Measurements from ENCODE around the gene GRM7.

GRM7 gene

DNA sequence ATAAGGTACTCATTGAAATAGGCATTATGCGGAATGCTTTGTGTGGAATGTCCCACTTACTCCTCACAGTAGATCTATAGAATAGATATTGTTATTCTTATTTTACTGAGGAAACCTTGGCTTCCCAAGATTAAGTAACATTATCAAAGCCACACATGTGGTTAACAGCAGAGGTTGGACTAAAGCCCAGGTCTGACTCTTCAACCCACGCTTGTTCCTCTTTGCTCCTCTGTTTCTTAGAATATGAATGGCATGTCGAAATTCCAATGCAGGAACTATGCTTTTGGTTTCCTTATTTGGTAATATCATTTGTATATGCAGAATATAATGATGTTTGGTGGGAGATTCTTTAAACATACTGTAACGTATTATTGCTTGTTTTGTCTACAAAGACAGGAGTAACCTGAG is 821.9 kb downstream of the GRM7 start:
- DNase-seq, result peak; percentile 17

DNA sequence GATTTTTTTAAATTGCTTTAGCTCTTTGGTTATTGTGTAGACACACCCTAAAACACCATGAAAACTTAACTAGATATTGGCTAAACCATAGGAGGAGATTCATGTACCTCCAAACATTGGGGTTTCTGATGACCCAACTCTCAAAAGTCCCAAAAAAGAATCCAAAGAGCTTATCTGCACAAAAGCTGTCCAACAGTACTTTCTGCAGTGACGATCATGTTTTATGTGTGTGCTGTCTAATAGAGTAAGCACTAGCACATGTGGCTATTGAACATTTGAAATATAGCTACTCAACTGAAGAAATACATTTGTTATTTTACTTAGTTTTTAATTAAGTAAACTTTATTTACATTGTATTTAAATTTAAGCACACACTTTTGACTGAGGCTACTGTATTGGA is 822.5 kb downstream of the GRM7 start:
- DNase-seq, result no peak

DNA sequence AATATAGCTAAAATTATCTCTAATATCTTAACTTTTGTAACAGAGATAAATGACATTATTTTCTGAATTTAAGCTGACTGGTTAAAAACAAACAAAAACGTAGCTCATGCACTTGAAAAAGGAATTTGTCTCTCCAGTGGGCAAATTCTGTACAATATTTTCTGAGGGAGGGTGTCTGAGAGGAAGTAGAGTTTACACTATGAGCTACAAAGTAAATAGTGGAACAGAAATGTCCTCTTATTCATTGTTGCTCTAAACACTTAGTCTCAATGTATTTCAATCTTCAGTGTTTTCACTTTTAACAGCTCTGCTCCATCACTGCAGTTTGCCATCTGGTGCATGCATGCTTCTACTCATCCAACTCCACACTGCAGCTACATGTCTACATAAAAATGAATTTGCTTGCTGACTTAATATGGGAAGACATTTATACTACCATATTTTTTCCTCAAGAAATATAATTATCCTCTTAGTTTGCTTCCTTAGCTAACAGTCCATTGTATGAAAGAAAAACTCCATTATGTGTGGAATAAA is 823.3 kb downstream of the GRM7 start:
- DNase-seq, result no peak

DNA sequence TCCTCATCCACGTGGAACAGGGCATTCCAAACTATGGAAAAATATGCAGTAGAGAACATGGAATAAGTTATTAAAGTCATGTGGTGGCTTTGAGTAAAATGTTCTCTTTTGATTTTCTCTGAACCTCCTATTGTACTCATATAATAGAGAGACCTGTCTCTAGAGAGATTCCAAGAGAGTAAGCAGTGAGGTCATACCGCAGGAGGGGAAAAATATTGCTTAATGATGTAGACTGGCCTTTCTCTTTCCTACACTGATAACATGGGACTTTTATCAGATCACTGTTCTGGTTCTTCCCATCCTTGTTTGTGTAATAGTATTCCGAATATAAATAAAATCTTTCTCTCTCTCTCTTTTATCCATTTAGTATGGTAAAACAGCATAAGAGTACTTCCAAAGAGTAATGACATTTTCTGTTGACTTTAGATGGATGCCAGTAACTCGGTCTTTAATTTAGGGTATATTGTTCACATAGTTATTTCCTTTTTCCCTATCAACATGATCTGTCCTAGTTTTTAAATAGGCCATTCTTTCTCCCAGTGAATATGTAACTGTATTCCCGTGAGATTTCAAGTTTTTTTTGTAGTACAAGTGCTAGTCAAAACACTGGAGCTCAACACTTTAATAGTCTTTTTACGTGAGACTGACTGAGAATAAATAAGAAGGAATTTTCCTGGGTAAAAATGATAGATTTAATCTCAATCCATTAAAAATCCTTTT is 826.7 kb downstream of the GRM7 start:
- no peak for DNase-seq

DNA sequence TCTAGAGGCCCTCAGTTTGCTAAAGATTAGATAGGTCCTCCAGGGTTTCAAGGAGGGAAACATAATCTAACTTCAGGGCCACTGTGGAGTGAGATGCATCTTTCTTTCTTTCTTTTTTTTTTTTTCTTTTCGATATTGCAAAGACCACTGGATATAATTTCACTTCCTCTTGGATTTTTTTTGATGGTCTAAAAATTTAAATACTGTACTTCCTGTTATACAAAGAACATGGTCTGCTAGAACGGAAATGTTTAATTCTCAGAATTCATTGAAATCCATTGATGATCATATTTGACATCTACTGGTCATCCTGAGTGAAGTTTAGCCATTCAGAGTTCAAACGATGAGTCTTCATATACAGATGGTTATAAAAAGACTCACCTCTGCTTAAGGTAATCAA is 832.0 kb downstream of the GRM7 start:
- no peak for DNase-seq

DNA sequence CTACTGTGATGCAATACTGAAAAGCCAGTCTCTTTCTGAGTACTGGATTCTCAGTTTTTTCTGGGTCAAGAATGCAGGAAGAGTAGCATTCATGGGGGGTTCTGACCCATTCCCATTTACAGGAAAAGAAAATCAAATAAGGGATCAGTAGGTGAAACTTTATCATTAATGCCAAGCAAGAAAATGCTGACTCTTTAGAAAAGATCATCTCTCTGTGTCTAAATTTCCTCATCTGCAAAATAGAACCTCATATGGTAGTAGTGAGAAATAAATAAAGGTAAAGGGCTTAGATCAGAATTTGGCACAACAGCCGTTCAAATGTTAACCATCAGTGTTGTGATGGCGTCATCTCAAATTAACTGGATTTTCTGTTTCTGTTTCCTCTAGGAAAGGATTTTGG is 833.1 kb downstream of the GRM7 start:
- DNase-seq, result no peak

DNA sequence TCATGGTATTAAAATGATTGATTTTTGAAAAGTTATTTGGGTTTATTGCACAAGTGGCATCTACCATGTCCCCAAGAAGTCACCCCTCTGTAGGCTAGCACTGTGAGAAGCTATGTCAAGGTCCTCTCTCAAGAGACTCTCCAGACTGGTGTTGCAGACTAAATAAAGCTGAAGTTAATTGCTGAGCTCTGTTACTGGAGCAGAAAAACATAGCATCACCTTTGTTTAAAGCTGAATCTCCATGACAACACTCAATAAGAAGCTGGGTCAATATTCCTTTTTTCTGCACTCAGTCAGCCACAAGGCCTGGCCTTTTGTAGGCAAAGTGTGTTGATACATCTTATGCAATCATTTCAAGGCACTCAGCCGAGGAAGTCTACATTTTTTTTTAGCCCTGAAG is 834.1 kb downstream of the GRM7 start:
- no peak for DNase-seq

DNA sequence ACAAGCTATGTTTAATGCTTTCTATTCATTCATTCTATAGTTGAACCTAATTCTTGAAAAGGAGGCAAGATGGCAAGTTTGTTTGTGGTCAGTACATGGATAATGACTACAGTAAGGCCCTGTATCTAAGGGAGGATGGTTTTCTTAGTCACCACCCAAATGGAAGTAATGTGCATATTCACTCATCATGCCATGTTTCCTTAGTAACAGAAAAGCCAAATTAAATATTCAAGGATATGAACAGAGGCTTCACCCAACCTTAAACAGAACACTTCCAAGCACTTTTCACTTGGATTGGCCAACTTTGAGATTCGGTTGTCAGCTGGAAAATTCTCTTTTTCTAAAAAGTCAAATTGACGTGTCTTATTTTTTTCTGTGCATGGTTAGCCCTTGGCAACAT is 835.4 kb downstream of the GRM7 start:
- no peak for DNase-seq

DNA sequence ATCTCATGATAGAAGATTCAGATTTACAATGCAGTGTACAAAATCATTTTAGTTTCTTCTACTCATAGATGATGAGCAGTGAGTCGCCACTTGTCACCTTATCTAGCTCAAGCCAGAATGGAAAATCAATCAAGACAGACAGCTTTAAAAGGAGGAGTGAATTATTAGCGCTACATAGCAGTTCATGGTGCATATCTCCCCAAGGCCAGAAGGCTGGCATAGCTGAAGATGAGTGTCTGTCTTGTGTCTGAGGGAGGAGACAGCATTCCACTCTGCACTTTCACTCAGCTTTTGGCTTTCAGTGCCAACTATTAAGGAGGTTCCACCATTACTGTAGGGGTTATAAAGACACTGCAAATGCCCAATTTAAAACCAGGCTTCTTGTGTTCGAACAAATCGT is 836.6 kb downstream of the GRM7 start:
- DNase-seq, result no peak

DNA sequence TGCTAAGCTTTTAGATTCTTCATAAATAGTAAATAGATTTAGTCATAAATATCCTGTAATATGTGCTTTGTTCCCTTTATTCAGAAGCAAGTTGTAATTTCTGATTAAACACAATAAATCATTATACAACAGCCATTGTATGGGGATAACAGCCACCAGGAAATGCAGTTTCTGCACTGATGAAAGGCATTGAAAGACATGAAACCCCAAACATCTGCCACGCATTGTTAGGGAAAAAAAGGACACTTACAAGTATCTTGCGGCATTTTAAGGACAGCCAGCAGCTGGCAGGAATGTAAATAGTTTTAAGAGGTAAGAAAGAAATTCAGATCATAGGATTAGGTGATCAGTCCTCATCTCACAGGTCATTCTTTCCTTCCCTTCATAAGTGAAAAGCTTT is 839.6 kb downstream of the GRM7 start:
- no peak for DNase-seq

DNA sequence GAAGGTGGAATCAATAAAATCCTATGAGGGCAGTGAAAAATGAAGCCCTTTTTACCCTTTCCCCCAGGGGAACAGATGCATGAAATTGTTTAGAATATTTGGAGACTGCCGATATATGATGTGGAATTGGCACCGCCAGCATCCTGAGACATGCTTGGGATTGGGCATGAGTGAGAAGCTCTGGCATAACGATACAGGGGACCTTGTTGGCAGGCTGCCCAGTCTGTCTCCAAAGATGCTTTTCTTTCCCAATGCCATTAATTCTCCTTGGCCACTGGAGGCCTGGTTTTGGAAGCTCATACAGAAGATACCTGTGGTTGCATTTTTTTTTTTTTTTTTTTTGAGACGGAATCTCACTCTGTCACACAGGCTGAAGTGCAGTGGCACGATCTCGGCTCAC is 840.1 kb downstream of the GRM7 start:
- no peak for DNase-seq

DNA sequence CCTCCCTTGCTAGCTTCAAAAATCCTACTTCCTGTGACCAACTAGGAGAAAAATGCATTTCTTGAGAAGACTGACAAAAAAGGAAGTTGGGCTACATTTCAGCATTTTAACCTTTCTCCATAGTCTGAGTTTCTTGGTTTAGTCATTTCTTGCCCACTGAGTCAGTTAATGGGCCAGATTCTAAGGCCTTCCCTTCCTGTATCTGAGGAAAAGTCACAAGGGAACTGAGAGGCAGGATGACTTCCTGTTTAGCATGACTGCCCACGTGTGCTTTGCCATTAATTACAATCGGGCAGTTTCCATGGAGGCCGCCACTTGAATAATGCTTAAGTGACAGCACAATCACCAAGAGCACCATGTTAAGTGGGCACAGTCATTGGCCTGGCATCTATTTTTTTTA is 846.3 kb downstream of the GRM7 start:
- no peak for DNase-seq

DNA sequence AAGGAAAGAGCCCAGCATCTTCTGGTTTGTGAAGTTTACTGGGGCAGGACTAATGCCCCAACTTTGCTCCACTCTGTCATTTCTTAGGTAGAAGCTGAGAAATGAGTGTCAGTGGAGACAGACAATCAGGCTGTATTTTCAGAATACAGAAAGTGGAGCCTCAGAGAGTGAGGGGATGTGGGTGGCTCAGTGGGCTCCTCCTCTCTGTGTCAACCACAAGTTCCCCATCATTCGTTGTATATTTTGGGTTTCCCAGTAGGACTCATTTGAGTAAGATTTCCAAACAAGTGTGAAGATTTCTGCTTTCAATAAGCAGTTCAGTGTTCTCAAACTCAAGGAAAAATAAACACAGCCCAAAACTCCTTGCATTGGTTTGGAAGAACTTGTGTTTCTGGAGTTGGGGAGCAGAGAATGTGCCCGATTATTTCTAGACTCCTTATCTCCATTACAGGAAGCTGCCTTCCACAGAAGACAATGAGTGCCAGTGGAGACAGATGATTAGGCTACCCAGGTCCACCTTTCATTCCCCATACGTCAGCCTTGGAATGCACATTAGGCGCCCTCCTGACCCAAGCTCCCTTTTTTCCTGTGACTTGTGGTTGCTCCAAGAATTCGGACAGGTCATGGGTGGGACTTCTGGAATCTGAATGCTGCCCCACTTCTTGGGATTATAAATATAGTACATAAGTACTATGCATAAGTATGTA is 848.6 kb downstream of the GRM7 start:
- DNase-seq, result no peak

DNA sequence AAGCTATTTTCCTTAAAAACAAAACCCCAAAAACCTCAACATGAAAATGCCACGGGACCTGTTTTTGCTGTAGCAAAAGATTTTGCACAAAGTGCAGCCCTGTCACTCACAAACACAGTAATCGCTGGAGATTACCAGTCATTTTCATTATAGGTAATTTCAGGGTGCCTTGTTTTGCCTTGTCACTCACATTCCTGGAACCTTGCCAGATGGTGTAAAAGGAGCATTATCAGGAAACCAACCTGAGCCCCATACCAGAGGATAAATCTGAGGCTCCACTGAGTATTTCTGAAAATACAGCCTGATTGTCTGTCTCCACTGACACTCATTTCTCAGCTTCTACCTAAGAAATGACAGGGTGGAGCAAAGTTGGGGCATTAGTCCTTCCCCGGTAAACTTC is 849.4 kb downstream of the GRM7 start:
- no peak for DNase-seq

DNA sequence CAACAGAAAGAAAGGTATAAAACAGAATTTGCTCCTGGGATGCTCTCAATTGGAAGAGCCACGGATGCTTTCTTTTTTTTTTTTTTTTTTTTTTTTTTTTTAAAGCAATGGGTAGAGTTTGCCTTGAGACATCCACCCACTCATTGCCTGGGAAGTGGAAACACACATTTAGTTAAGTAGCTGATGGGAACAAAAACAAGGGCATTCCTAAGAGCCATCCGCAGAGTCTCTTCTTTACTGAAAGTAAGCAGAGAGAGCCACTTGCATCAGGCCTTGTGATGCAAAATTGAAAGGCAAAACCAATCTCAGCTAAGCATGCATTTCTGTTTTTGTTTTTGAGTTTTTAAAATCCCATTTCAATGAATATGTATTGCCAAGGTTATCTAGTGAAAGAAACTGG is 852.8 kb downstream of the GRM7 start:
- DNase-seq, result no peak

DNA sequence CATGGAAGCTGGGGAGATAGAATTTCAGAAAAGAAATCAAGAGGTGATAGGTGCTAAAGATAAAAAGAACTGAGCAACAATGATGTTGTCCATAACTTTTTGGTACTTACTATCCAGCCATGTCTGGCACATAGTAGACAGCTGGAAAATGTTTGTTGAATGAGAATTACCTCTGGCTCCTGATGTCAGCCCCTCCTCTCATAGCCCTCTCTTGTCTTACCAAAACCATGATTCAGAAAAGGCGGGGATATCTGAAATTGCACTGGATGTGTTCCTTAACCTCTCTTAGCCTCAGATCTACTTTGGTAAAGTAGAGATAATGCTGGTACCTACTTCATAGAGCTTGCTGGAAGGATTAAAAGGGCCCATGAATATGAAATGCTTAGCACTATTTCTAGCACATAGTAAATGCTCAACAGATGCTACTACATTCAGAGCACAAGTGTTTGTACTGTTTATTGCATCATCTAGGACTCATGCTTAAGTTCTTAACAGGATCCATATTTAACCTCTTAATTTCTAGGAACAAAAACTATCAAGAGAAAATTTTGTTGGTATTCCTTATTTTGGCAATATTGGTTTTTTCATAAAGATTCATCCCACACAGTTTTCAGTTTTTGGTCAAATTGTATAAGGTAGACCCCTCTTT is 859.9 kb downstream of the GRM7 start:
- DNase-seq, result no peak

DNA sequence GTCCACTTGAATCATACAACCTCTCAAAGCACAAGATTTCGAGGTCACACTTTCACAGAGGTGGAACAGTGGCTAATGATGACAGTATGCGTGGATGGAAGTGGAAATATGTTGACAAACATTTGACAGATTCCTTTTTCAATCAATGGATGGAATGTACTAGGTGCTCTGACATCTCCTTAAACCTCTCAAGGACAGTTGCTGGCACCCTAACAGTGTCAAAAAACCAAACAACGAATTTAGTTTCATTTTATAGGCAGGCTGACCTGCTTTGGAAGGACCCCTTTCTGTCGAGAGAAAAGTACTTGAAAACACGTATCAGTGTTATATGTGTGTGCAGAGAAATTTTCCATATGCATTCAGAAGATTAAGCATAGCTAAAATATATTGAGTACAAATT is 861.0 kb downstream of the GRM7 start:
- DNase-seq, result no peak

DNA sequence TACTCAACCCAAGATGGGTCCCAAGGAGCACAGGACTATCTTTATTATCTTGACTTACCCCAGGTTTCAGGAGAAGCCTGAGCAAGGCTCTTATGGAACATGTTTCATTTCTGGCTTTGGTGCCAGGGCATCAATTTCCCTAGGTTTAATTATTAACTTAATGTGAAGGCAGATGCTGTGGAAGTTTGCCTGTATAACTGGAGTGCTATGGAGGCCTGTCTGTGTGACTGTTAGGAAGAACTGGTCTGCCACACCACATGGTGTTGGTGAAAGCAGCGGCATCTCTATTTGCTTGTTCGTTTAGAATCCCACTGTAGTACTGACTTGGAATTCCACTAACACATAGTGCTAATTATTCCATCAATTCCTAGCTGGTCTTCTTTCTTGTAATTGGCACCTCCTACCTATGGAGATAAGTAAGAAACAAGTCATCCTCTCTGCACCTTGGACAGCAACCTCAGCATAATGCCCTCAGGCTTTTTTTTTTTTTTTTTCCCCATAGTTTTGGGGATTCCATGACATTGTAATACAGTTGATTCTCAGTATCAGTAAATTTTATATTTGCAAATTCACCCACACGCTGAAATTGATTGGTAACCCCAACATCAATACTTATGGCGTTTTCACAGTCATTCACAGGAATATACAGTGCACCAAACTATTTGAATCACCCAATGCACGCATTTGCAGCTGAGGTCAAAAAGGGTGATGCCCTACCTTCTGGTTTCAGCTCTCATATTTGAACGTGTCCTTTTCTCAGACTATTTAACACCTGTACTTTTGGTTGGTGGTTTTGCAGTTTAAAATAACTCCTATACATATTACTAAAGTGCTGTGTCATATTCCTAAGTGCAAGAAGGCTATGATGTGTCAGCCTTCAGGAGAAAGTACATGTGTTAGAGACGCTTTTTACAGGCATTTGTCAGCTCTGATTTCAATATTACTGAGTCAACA is 867.9 kb downstream of the GRM7 start:
- DNase-seq, result no peak

DNA sequence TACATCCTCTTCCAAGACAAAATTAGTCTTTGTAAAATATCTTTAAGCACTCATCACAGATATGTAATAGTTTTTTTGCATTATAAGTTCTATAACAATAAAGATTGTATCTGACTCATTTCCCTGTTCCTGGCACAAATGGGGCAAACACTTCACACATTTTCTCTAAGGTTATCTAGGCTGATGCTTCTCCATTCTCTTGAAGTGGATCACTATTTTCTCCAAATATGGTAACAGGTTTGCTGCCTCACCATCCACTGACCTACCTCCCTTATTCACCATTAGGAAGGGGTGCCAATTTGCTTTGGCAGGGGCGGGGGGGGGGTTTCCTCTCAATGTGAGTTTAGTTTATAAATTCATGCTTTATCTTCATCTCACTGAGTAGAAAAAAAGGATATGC is 873.0 kb downstream of the GRM7 start:
- no peak for DNase-seq

DNA sequence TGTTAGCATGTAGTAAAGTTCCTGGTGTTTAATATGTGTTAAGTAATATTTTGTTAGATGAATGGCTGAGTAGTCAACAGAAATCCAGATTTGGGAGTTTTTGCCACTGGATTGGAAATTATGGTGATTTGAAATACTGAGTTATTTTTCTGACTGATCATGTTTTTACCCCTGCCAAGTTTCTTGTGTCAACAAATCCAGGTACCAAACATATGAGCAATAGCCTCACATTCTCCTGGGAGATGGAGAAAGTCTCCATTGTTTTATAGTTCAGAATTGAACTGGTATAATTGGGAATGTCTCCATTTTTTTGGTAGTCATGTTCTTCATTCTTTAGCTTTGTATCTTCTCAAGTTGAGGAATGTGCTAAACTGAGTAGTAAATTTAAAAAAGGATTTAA is 873.5 kb downstream of the GRM7 start:
- DNase-seq, result no peak

DNA sequence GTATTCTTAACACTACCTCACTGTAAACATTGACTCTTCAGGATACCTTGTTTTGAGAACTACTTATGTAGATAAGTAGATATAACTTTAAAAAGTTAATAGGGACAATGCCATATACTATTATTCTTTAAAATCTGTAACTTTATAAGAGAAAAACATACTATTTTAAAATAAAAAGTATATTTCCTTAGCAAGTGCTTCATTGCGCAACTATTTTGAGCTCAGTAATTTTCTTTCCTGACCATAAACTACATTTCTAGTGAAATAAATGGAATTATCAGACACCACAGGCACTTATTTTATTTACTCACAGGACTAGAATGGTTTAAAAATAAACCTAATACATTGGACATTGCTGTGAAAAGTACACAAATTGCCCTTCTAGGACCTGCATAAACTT is 876.3 kb downstream of the GRM7 start:
- no peak for DNase-seq

DNA sequence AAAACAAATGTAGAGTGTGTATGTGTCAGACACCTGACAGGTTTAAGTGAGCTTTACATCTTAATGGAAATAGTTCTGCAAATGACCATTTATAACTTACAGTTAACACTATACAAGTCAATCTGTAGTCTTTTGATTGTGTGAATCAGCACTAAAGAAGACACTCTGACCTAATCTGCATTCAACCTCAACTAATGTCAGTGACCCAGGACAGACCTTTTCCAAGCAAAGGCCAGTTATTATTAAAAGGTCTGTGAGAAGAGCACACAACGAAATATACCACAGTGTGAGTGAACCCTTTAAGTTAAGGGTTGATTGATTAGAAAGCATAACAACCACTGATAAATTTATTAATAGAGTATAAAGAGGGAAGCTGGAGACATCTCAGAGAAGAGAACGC is 878.8 kb downstream of the GRM7 start:
- DNase-seq, result no peak

DNA sequence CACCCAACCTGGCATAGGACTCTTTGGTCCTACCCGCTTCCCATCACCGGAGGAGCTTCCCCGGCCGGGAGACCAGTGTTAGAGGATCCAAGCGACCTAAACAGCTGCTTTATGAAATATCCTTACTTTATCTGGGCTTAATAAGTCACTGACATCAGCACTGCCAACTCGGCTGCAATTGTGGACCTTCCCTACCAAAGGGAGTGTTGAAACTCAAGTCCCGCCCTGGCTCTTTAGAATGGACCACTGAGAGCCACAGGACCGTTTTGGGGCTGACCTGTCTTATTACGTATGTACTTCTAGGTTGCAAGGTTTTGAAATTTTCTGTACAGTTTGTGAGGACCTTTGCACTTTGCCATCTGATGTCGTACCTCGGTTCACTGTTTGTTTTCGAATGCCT is 879.5 kb downstream of the GRM7 start:
- DNase-seq, result no peak
